ENCODE measurements around the gene IL1RAP.
A peak's percentile ranks its signal among the peaks of the same experiment; 100 is the strongest.

IL1RAP gene

DNA sequence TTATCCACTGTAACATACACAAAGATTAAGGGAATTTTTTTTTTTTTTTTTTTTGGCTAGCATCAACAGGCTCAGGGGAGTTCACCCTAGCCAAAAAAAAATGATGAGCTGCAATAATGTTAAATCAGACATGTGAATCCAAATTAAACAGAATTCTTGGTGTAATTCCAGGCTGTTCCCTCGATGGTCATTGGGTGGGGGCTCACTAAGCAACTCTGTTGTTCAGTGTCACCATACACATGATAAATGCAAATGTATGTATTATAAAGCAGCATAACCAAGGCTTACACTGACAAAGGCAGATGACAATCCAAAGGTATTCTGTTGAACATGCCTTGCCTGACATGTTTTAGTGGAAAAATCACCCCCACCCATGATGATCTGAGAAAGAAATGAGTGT is 29.0 kb downstream of the IL1RAP start:
- no peak for DNase-seq (ENCODE audit: low spot score)

DNA sequence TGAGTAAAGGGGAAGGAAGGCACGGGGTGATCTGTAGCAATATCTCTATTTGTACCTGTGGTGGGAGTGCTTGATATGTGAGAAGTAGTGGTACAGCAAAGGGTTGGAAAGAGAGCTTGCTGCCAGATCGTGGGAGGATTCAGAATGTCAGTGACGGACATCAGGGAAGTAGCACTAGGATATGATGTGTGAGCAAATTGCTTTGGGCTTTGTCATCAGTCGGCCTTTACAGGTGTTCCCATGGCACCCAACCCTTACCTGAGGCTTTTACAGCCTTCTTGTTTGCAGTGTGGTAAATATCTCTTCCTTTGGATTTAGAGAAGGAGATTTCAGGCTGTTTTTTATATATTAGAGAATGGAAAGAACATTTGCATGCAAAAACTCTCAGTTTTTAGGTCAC is 29.8 kb downstream of the IL1RAP start:
- DNase-seq (ENCODE audit: low spot score) = no peak

DNA sequence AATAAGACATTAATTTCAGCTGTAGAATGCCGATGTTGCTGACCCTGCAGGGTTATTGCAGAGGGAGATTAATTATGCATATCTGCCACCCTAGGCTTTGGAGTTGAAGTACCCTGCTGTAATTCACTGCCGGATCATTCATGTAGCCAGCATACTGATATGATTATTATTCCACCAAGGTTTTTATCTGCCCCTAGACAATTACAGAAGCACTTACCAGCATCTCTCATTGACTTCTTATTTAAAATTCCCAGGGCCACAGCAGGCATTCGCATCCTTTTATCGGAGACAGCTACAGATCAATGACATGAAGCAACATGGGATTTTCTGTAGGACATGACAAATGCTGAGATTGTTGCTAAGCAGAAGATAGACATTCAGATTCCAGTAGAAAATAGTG is 31.3 kb downstream of the IL1RAP start:
- DNase-seq (ENCODE audit: low spot score) = no peak

DNA sequence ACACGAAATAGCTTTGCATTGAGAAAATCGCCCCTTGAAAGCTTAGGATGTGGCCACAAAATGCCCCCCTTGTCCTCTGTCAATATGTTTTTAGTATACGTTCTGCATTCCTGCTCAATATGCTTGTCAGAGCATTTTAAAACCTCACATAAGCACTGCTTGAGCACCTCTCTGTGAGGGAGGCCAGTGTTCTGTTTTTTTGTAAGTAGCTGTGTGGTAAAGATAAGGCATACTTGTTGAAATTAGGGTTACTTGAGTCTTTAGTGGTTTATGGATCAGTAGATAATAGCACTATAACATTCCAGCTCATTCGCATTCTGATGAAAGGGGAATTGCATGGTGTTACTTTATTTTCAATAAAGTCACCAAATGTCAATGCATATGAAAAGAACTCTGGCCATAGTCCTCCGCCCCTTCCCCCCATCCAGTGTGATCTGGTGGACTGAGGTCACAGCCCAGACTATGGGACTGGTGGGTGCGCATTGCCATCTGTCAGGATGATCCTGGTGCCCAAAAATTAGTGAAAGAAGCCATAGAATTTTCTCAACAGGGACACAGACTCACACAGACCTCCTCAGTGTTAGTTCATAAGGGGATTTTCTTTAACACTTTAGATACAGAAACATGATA is 33.1 kb downstream of the IL1RAP start:
- DNase-seq (ENCODE audit: low spot score) = no peak

DNA sequence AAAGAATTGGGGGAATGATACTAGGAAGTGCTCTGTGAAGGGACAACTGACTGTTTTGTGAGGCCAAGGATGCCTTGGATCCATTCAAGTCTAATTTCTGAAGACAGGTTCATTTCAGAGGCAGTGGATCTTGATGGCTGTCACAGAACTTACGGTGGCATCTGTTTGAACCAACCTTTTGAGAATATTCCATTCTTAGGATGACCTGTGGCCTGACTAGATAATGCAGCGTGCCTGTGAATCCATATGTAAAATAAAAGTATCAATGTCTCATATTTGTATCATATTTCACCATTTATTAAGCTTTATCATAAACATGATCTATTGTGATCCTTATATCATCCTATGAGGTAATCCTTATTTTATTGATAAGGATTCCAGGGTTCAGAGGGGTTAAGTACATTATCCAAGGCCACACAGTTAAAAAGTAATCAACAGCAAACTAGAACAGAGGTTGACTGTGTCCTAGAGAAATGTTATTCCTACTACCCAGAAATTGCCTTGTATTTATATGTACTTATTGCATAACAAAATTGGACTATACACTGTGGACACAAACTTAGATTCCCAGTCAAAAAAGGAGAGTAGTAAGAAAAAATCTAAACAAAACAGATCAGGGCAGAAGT is 34.3 kb downstream of the IL1RAP start:
- no peak for DNase-seq (ENCODE audit: low spot score)

DNA sequence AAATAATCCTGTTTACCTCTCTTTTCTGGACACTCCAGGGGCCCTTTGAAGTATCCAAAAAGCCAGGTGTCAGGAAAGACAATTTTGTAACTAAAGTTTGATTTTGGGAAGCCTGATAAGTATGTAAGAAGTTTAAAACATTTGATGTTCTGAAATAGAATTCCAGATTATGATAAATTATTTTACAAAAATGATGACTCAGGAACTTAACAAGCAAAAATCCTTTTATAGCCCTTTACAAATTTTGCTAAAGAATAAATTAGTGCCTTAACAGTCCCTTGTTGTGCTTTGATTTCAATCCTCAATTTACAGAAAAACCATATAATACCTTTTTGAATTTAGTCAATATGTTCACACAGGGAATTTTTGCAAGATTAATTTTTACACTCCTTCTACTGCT is 38.1 kb downstream of the IL1RAP start:
- DNase-seq (ENCODE audit: low spot score) = no peak

DNA sequence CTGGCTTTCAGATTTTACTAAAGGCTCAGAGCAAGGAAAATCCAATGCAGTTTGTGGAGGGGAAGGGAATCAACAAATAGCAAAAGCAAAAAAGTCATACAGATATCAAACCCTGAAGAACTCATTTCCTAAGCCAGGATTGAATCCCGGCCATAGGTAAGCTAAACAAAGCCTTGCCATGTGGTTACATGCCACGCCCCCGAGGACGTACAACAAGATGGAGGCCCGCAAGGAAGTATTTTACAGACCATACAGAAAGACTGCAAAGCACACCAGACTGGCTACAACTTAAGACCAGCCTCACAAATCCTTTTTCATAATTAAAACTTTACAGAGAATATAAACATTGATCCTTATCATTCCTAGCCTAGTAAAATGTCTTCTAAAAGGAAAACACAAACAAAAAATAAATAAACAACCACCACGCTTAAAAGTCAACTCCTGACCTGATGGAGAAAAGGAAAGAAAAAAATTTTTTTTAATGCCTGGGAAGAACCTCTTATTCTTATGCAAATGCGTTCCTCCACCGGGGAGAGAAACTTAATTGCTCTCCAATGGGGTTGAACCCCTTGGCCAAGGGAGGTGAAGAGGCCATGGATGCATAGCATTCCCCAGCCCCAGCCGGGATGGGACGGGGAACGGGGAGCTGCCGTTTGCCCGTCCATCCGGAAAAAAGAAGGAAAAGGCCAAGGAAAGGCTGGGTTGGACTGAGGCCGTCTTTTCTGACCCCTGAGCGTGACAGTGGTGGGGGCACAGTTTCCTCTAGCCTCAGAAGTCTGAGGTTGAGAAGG is 39.3 kb downstream of the IL1RAP start:
- no peak for DNase-seq (ENCODE audit: low spot score)

DNA sequence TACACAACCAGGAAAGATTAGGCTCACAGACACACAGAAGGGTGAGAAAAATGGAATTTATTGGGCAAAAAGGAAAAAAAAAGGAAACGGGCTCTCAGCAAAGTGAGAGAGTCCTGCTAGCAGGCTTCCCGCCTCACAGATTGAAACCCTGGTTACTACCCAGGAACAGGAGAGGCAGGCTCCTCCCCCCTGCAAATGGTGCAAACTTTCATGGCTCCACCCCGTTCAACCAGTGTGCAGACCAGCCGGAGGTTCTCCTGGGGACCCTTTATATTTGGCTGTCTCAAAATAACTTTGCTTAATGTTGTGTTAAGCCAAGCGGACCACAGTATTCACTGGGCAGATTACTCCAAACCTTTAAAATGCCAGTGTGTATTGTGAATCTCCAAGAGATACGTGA is 40.3 kb downstream of the IL1RAP start:
- no peak for DNase-seq (ENCODE audit: low spot score)

DNA sequence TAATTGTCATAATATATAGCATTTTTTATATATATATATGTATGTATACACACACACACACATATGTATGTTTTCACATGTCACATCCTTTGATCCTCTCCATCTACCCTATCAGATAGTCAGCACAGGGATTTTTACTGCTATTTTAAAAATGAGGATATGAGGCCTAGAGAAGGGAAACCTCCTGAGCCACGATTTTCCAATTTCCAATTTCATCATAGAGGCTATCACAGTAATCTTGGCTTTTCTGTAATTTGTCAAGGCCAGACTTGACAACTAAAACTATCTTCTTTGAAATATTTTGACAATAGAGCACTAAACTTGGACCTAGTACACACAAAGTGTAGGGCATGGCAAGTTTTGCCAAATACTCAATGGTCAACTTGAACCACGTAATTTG is 42.5 kb downstream of the IL1RAP start:
- no peak for DNase-seq (ENCODE audit: low spot score)

DNA sequence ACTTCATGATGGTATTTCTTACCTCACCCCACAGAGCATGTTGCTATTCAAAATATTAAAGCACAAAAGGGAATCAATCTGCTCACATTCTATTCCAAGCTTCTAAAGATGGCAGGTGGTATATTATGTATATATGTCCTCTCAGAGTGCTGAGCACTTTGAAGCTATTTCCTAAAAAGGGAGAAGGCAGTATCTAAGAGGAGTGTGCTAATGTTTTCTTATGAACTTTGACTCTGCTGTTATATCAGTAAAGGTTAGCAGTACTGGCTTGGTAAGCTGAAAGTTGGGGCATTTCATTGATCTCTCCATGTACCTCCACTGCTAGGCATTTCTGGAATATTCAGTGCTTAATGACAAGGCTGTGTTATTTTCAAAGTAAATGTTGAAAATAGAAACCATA is 43.4 kb downstream of the IL1RAP start:
- no peak for DNase-seq (ENCODE audit: low spot score)

DNA sequence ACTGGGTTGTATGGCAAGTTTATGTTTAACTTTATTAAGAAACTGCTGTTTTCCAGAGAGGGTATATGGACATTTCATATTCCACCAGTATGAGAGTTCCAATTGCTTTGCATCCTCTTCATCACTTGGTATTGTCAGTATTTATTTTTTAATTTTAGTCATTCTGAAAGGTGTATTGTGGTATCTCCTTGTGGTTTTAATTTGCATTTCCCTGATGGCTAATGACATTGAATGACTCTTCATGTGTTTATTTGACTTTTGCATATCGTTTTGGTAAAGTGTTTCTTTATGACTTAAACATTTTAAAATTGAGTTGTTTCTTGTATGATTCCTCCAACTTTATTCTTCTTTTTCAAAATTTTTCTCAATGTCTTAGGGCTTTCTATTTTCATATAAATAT is 44.4 kb downstream of the IL1RAP start:
- peak; percentile 17 for DNase-seq (ENCODE audit: low spot score)

DNA sequence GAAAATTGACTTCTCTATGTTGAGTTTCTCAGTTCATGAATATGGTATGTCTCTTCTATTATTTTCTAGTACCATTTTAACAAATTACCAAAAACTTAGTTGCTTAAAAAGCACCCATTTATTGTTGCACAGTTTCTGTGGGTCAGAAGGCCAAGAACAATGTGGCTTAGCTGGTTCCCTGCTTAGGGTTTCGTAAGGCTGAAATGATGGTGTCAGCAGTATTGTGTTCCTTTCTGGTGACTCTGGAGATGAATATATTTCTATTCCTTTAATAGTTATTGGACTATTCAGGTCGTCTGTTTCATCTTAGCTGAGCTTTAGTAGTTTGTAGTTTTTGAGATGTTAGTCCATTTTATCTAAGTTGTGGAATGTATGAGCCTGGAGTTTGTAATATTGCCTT is 44.9 kb downstream of the IL1RAP start:
- no peak for DNase-seq (ENCODE audit: low spot score)

DNA sequence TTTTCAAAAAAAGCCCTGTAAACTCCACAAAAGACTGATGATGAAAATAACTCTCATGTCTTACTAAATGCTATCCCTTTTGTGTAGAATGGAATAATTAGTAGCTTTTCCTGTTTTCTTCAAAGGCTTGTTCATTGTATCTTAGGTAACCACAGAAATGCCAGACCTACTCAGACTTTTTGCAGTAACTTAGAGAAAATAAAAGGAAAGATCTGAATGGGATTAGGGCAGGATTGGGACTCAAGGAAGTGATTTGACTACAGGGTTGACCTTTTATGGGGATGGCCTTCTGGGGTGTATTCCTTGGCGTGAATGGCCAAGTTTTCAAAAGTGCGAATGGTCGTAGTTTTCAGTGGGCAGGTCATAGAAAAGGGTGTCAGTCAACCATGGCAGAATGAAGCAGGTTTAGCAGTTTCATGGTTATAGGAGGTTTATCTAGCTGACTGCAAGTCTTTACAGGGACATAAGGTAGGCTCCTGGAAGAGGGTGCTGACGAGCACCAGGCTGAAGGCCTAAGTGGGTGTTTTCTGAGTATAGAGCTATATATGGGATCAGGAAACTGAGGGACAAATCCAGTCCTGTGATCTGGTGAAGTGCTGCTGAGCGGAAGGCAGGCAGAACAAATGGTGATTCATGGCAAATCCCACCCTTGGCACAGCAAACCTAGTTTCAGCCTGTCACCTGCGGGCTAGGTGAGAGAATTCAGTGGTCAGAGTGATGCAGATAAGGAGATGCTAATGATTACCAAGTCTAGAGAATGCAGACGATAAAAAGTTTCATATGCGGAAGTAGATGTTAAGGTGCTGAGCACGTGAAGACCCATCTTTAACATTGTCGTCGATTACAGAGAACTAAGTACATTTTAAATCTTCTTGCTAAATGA is 46.4 kb downstream of the IL1RAP start:
- no peak for DNase-seq (ENCODE audit: low spot score)

DNA sequence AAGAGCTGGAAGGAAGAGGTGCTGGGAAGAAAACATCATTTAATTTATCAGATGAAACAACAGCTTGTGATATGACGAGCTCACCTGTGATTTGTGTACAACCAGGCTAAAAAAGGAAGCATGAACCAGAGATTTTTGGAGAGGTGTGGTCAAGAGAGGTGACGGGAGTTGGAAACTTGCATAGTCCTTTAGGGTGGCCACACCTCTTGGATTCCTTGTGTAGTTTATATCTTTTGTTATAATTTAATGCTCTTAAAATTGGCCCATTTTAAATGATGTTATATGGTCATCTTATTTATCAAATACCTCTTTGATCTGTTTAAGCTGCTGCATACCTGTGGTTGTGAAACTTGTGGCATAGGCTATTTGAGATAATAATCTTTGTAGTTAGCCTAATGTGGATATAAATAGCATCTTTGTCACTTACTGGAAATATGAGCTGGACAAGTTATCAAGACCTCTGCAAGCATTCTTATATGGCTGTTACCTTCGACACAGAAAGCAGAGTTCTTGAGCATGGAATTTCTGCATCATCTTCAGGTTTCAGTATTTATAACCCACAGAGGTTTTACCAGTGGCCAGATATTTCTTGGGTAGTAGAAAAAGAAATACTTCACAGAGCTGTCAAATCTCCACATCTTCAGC is 49.1 kb downstream of the IL1RAP start:
- peak; percentile 57 for DNase-seq (ENCODE audit: low spot score)

DNA sequence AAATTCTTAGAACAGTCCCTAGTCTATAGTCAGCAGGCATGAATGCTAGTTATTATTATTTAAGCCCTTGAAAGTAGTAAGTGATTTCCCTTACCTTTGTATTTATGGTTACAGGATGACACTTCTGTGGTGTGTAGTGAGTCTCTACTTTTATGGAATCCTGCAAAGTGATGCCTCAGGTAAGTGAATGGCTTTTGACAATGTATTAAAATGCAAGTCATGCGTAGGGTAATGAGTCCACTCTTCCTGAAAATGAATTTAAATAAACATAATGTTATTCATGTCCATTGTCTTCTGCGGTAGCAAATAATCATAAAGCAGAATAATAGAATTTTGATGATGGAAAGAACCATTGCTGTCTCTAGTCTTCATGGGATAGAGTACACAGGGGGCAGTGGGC is 50.3 kb downstream of the IL1RAP start:
- DNase-seq (ENCODE audit: low spot score) = no peak

DNA sequence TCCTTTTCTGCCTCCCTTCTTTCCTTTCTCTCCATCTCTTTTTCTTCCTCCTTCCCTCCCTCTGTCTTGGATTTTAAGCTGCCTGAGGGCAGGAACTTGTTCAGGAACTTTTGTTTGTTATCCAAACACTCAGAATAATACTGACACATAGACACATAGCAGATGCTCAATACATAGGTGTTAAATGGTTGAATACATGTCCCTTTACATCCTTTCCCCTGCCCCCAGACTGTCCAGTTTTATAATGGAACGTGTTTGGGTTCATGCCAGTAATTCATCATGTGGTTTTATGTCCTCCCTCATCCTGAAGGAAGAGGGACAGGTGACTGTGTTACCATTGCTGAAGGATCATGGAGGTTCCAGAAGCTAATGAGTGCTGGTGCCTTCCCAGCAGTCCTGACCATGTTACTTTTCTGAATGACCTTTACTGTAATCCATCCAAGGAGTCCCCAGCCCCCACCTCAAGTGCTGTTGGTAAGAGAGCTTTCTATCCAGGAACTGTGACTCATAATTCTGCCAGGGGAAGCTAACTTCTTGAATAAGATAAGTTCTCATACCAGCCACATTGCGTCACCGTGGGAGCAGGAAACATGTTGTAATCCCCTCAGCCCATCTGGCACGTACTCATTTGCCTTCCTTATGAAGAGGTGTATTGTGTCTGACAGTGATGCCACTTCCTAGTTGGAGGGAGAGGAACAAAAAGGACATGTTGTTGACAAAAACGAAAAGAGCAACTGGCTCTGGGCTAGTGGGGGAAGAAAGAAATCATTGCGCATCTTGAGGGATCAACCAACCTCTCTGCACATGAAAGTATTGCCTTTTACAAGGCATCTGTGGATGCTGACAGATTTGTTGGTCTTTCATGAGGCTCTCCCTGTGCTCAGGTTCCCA is 52.4 kb downstream of the IL1RAP start:
- peak; percentile 92 for DNase-seq (ENCODE audit: low spot score)

DNA sequence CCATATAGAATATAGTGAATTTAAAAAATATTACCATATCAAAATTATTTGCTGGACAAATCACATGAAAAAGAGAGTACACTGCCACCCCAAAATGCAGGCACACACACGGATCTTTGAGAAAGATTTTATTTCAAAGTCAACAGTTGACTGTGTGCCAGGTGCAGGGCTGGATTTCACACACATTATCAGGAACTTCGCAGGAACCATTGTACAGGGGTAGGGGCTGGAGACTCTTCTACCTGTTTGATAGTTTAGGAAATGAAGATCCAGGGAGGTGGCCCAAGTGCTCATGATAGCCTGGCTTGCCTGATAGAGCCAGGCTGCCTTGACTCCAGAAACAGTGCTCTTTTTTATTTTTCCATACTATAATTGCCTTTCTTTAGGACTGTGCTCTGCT is 54.2 kb downstream of the IL1RAP start:
- DNase-seq (ENCODE audit: low spot score) = no peak

DNA sequence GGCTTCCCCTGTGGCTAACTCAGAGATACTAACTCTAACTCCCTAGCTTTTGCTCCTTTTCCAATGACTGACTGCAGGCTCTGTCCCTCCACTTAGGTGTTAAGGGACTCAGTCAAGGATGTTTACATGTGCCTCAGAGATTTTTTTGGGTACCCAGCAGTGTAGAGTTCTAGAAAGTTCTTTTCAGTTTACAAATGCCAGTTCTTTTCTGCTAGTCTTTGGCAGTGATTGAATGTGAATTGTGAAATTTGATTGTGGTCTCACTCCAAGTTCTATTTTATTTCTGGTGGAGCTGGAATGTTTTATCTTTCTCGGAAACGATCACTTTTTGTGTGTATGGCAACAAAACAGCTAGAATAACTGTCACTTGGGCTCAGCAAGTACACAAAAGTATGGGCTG is 60.6 kb downstream of the IL1RAP start:
- no peak for DNase-seq (ENCODE audit: low spot score)

DNA sequence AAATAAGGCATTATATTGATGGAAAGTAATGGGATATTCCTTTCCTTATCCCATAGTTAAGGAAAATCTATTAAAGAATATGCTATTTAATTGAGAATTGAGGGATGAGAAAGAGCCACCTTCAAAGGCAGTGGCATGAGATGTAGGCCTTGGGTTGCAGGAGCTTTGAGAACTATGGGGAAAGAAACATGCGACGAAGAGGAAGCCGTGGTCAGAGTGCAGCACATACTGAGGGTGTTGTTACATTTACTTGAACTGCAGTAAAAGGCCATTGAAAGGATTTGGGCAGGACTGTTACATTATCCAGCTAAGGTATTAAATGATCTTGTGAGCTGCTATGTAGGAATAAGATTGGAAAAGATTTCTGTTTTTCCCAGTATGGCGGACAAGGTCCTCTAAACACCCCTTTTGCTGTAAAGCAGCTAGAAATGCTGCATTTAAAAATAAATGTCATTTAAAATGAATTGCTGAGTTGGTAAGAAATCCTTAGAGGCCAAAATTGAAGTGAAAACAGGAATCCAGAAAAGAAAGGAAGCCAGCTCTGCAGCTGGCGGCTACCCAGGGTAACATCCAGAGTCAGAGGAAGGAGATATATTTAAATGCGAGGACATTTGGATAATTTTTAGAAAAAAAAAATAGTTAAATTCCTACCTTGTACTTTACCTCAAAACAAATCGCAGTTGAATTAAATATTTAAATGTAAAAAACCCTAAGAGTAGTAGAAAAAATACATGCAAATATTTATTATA is 61.7 kb downstream of the IL1RAP start:
- no peak for DNase-seq (ENCODE audit: low spot score)

DNA sequence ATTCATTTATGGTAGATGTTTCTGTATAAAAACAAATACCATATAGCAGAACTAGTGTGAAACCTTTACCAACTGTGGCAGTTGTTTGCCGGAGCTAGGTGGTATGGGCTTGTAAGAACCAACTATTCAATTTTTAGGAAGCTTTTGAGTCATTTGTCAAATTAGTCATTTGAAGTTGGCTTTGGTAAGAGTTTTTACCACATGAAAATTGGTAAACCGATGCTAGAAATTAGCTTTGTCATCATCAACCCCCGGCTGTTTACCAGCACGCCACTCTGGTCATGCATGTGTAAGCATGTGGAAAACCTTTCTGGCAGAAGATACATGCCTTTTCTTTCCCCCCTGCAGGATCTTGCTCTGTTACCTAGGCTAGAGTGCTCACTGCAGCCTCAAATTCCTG is 63.3 kb downstream of the IL1RAP start:
- DNase-seq (ENCODE audit: low spot score) = peak; percentile 78

Measured in activated CD4-positive, alpha-beta T cell treated with anti-CD3 and anti-CD28 coated beads, Interleukin-2, Interleukin-4, amounts not matched to agents 100 ng/mL and 50 ng/mL, durations not matched to agents 16 hours and 8 hours (primary cell).